Endothelial cell of umbilical vein (primary cell): ENCODE measurements around the gene FRMD6. TPM values are rescaled to one million over a fixed set of nuclear protein-coding genes. Genes with fewer than 3 reads are reported as not detected.

Experiments
- BruUV-seq: library from RNA; stranded (reverse); fragments of 400-500 nt; replicated peaks from 2 replicates; lab custom pipeline; 2021; lab: Mats Ljungman, UMichigan
- CTCF ChIA-PET: fragments of 300-600, 350-600 bp; sonication (Branson Sonifier 250); formaldehyde crosslinking; loops from one replicate; lab custom pipeline; 2021; ENCODE audit warnings: antibody characterized with exemption, inconsistent platforms; lab: Charles Lee
- POLR2A ChIA-PET: fragments of 300-600, 350-600 bp; sonication (Branson Sonifier 250); formaldehyde crosslinking; loops from one replicate; lab custom pipeline; 2021; ENCODE audit warnings: antibody characterized with exemption, inconsistent platforms; lab: Charles Lee
- DNase-seq: peaks from one replicate; pipeline ENCODE4 v3.0.0-alpha.2; 2011; ENCODE audit warnings: low read depth, low spot score
- FAIRE-seq: peaks from 2 replicates; lab custom pipeline; 2011; peaks lifted over from hg19 to GRCh38; lab: Jason Lieb, UNC
- H2AFZ ChIP-seq: 2 replicates; pipeline ENCODE4 v1.6.0; 2012; ENCODE audit warnings: low read depth, low read length, control low read depth, inconsistent platforms
- H3K27ac ChIP-seq: 2 replicates; pipeline ENCODE4 v1.5.1; 2011; ENCODE audit warnings: low read depth, mild to moderate bottlenecking, control low read depth, low read length, moderate library complexity; ENCODE audit not compliant: insufficient read depth
- H3K27me3 ChIP-seq, 2 experiments: 2 replicates each; pipeline versions ENCODE4 v1.6.0 to v1.6.1; 2011; ENCODE audit warnings: low read length in 2 of 2, mixed read lengths in 1 of 2; ENCODE audit not compliant: control insufficient read depth in 2 of 2, insufficient read depth in 2 of 2
- H3K36me3 ChIP-seq, 2 experiments: 2 replicates in 1 of 2; 3 replicates in 1 of 2; pipeline ENCODE4 v1.5.1; 2011; ENCODE audit warnings: low read length in 2 of 2, mild to moderate bottlenecking in 1 of 2, moderate library complexity in 1 of 2; ENCODE audit not compliant: control insufficient read depth in 2 of 2, insufficient read depth in 2 of 2; ENCODE audit errors: extremely low read depth in 1 of 2
- H3K4me1 ChIP-seq: 3 replicates; pipeline ENCODE4 v1.5.1; 2011; ENCODE audit warnings: mild to moderate bottlenecking, low read length; ENCODE audit not compliant: control insufficient read depth, insufficient read depth; ENCODE audit errors: extremely low read depth
- H3K4me2 ChIP-seq: 2 replicates; pipeline ENCODE4 v1.6.1; 2011; ENCODE audit warnings: low read length, control low read depth, mixed read lengths; ENCODE audit not compliant: insufficient read depth
- H3K4me3 ChIP-seq, 3 experiments: fragments of 200-600 bp in 1 of 3; sonication (generic), shearing (Covaris generic) in 1 of 3; replicated peaks in 1 of 3; 2 replicates each; pipeline ENCODE4 v1.5.1; 2011 to 2016; ENCODE audit warnings: control low read depth in 3 of 3, low read length in 3 of 3, mild to moderate bottlenecking in 2 of 3, inconsistent platforms in 1 of 3, low read depth in 1 of 3, moderate library complexity in 1 of 3; ENCODE audit not compliant: insufficient read depth in 1 of 3
- H3K79me2 ChIP-seq: 2 replicates; pipeline ENCODE4 v1.6.0; 2012; ENCODE audit warnings: low read length, inconsistent platforms; ENCODE audit not compliant: control insufficient read depth, insufficient read depth
- H3K9ac ChIP-seq: replicated peaks from 2 replicates; pipeline ENCODE3; 2011; ENCODE audit warnings: low read length, control low read depth; ENCODE audit not compliant: insufficient read depth; ENCODE audit errors: extremely low read depth
- H3K9me1 ChIP-seq: replicated peaks from 3 replicates; pipeline ENCODE4 v1.6.0; 2011; ENCODE audit warnings: mild to moderate bottlenecking, low read length; ENCODE audit not compliant: control insufficient read depth, insufficient read depth; ENCODE audit errors: extremely low read depth
- H3K9me3 ChIP-seq: replicated peaks from 2 replicates; pipeline ENCODE4 v1.5.1; 2012; ENCODE audit warnings: low read length, inconsistent platforms; ENCODE audit not compliant: control insufficient read depth, insufficient read depth
- H4K20me1 ChIP-seq: replicated peaks from 2 replicates; pipeline ENCODE3; 2011; ENCODE audit warnings: mild to moderate bottlenecking, low read length; ENCODE audit not compliant: control insufficient read depth, insufficient read depth; ENCODE audit errors: extremely low read depth
- CTCF ChIP-seq, 2 donors: IDR thresholded peaks; 1 replicate in 1 of 2; 2 replicates in 1 of 2; pipeline ENCODE4 v1.5.1; 2011; ENCODE audit warnings: low read length in 2 of 2, mild to moderate bottlenecking in 2 of 2, moderate library complexity in 2 of 2, control low read depth in 1 of 2, inconsistent platforms in 1 of 2, low read depth in 1 of 2; ENCODE audit not compliant: insufficient read depth in 1 of 2; ENCODE audit errors: extremely low read depth in 1 of 2
- EZH2 ChIP-seq: IDR thresholded peaks from 2 replicates; pipeline ENCODE4 v1.6.1; 2012; ENCODE audit warnings: borderline replicate concordance, low read depth, mild to moderate bottlenecking, moderate library complexity, low read length, inconsistent platforms; ENCODE audit not compliant: severe bottlenecking
- FOS ChIP-seq: IDR thresholded peaks from 2 replicates; pipeline ENCODE4 v1.6.1; 2011; ENCODE audit warnings: mild to moderate bottlenecking, low read length, moderate library complexity, borderline replicate concordance; ENCODE audit not compliant: insufficient read depth
- GATA2 ChIP-seq: IDR thresholded peaks from 2 replicates; pipeline ENCODE4 v1.7.0; 2011; ENCODE audit warnings: low read depth, mild to moderate bottlenecking, moderate library complexity, mixed read lengths, low read length; ENCODE audit not compliant: insufficient read length, insufficient read depth
- JUN ChIP-seq: IDR thresholded peaks from 2 replicates; pipeline ENCODE4 v1.6.1; 2011; ENCODE audit warnings: borderline replicate concordance, low read depth; ENCODE audit not compliant: insufficient read length, insufficient read depth
- MYC ChIP-seq: IDR thresholded peaks from one replicate; pipeline ENCODE4 v1.6.1; 2011; ENCODE audit warnings: mild to moderate bottlenecking, low read depth, low read length
- POLR2AphosphoS5 ChIP-seq: IDR thresholded peaks from 2 replicates; pipeline ENCODE4 v1.6.1; 2012; ENCODE audit warnings: low read depth, mild to moderate bottlenecking, control low read depth, low read length, moderate library complexity; ENCODE audit not compliant: insufficient read depth
- dilution Hi-C: fragments of 300-500 bp; cut with MboI; formaldehyde crosslinking; loops from one replicate; pipeline ENCODE4 v1.15.0; 2019; ENCODE audit warnings: low sequenced_read_pairs; ENCODE audit not compliant: extremely low pct_ligation_motif_present
- intact Hi-C: fragments of 100-400 bp; cut with micrococcal nuclease; formaldehyde crosslinking; loops from one replicate; pipeline ENCODE4 v1.10.0; 2022
- polyA plus RNA-seq, 4 experiments: library from polyadenylated mRNA; depleted of rRNA in 3 of 4; stranded (reverse) in 3 of 4; unstranded in 1 of 4; fragments of >200 nt; gene quantifications; 2 replicates each; pipeline versions ENCODE4 v1.2.1 to v1.2.3, GENCODE V29; 2011 to 2012; ENCODE audit warnings: missing spikeins in 1 of 4
- total RNA-seq: library from RNA; stranded (reverse); gene quantifications from 2 replicates; pipeline ENCODE4 v1.2.3, GENCODE V29; 2021
- TF ChIP-seq, protein P1 (sequence below): IDR thresholded peaks from 2 replicates; pipeline ENCODE4 v1.6.1; 2011; ENCODE audit not compliant: insufficient read depth, insufficient read length

Gene FRMD6
- total and polyA plus RNA-seq, 2 donors (not counting 3 experiments of a cell fraction or from before 2014, with no cell fraction given), result 69.0 to 97.1 TPM

DNA sequence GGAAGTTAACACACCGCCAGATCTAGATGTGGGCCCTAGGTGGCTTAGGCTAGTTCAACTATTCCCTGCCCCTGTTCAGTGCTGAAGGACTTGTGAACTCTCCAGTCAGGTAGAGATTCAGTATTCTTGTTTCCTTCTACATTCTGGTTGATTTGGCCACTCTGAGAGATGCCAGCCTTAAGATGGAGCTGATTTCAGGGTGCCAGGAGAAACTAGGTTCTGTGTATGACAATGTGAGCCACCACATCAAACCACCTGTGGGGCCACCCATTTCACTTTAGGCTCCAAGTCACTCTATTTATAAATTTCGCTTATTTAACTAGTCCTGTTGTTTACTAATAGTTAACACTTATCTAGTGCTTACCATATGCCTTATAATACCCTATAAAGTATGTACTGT lies 26.0 kb downstream of the FRMD6 start:
- dilution Hi-C loops (no loop called here), intact Hi-C loops (loop anchor here (2.0 kb wide), 1 partner anchor 19 kb away; no protein-coding TSS in a partner anchor)
- H3K4me1 ChIP-seq, result no peaks in the 10 kb centered on the region
- no TSS peak for BruUV-seq
- H3K9ac ChIP-seq, result no peak overlapping the region
- no peak overlapping the region for H2AFZ ChIP-seq
- POLR2A ChIA-PET, result no interaction called here
- CTCF ChIA-PET, result interaction anchor here (0.6 kb wide), 1 partner anchor 23 kb away, joined by 3 read pairs; no protein-coding TSS in a partner anchor
- H3K79me2 ChIP-seq, result peaks cover 98% of the 10 kb centered on the region
- H3K36me3 ChIP-seq, result peaks cover 0 to 6% of the 10 kb centered on the region in 2 experiments
- H3K9me1 ChIP-seq, result no peaks in the 10 kb centered on the region
- DNase-seq, result no peak
- TF ChIP-seq, protein P1, sequence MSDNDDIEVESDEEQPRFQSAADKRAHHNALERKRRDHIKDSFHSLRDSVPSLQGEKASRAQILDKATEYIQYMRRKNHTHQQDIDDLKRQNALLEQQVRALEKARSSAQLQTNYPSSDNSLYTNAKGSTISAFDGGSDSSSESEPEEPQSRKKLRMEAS, result no peak
- TF ChIP-seq POLR2AphosphoS5 (no peak), JUN (no peak), CTCF (IDR thresholded peaks at IDR 0.05; ENCODE audit: extremely low read depth in 1 of 2, insufficient read depth in 1 of 2, low read depth in 1 of 2, low read length in 2 of 2) (no peak), MYC (no peak), FOS (no peak), EZH2 (no peak), GATA2 (no peak)
- H4K20me1 ChIP-seq, result peaks cover 32% of the 10 kb centered on the region
- no peaks in the 10 kb centered on the region for H3K9me3 ChIP-seq
- FAIRE-seq, result no peak
- H3K27me3 ChIP-seq, result no peaks in the 10 kb centered on the region
- H3K4me2 ChIP-seq, result no peak overlapping the region
- H3K27ac ChIP-seq, result no peak overlapping the region
- H3K4me3 ChIP-seq, result no peak overlapping the region
